Caco-2 (cell line): ENCODE measurements around the gene LRRC73. TPM values are rescaled to one million over a fixed set of nuclear protein-coding genes. Genes with fewer than 3 reads are reported as not detected.
A peak's percentile ranks its signal among the peaks of the same experiment; 100 is the strongest.

Experiments used
- BruUV-seq: library from RNA; stranded (reverse); fragments of 400-500 nt; replicated peaks from 2 replicates; lab custom pipeline; 2021; lab: Mats Ljungman, UMichigan
- CTCF ChIA-PET: fragments of 300-600 bp; sonication (Branson Sonifier 250); formaldehyde crosslinking; loops from one replicate; lab custom pipeline; 2022; ENCODE audit warnings: antibody characterized with exemption; lab: Charles Lee
- POLR2A ChIA-PET: fragments of 300-600 bp; sonication (Branson Sonifier 250); formaldehyde crosslinking; loops from one replicate; lab custom pipeline; 2022; ENCODE audit warnings: antibody characterized with exemption; lab: Charles Lee
- DNase-seq, 2 experiments: peaks; one replicate each; pipeline versions ENCODE4 v3.0.0 to v3.0.0-alpha.2; 2020 to 2022
- H3K27me3 ChIP-seq: replicated peaks from 2 replicates; pipeline ENCODE4 v1.6.0; 2011; ENCODE audit warnings: low read length; ENCODE audit not compliant: control insufficient read depth, insufficient read depth
- H3K36me3 ChIP-seq: 2 replicates; pipeline ENCODE4 v1.5.1; 2011; ENCODE audit warnings: low read length; ENCODE audit not compliant: control insufficient read depth, insufficient read depth
- H3K4me1 ChIP-seq: fragments of 250-450 bp; sonication (Bioruptor Pico); 2 replicates; pipeline ENCODE4 v1.5.1; 2020; ENCODE audit warnings: mild to moderate bottlenecking
- H3K4me3 ChIP-seq: 2 replicates; pipeline ENCODE4 v1.5.1; 2011; ENCODE audit warnings: low read depth, mild to moderate bottlenecking, control low read depth, low read length
- H3K9me3 ChIP-seq: fragments of 250-450 bp; sonication (Bioruptor Pico); 2 replicates; pipeline ENCODE4 v1.5.1; 2020; ENCODE audit warnings: mild to moderate bottlenecking, moderate library complexity
- H3K27ac Mint-ChIP-seq: one replicate; pipeline ENCODE4 v1.8.0; 2022; ENCODE audit warnings: mixed read lengths; ENCODE audit not compliant: unreplicated experiment
- H3K27me3 Mint-ChIP-seq: one replicate; pipeline ENCODE4 v1.8.0; 2022; ENCODE audit warnings: mixed read lengths; ENCODE audit not compliant: insufficient read depth, unreplicated experiment
- H3K36me3 Mint-ChIP-seq: one replicate; pipeline ENCODE4 v1.8.0; 2022; ENCODE audit warnings: mild to moderate bottlenecking, mixed read lengths; ENCODE audit not compliant: insufficient read depth, unreplicated experiment
- H3K4me1 Mint-ChIP-seq: one replicate; pipeline ENCODE4 v1.8.0; 2022; ENCODE audit warnings: low read depth, mixed read lengths; ENCODE audit not compliant: unreplicated experiment
- H3K4me3 Mint-ChIP-seq: one replicate; pipeline ENCODE4 v1.8.0; 2022; ENCODE audit warnings: mild to moderate bottlenecking, moderate library complexity, mixed read lengths; ENCODE audit not compliant: unreplicated experiment
- H3K9me3 Mint-ChIP-seq: one replicate; pipeline ENCODE4 v1.8.0; 2022; ENCODE audit warnings: mixed read lengths; ENCODE audit not compliant: unreplicated experiment
- intact Hi-C: fragments of 100-400 bp; cut with micrococcal nuclease; formaldehyde crosslinking; loops from one replicate; pipeline ENCODE4 v1.10.0; 2022; ENCODE audit not compliant: unreplicated experiment
- total RNA-seq: library from RNA; stranded (reverse); gene quantifications from 2 replicates; pipeline ENCODE4 v1.2.3, GENCODE V29; 2022
- TF ChIP-seq, protein P1 (sequence below), 2 experiments: fragments of 200-600 bp in 1 of 2; IDR thresholded peaks; 1 replicate in 1 of 2; 2 replicates in 1 of 2; pipeline versions ENCODE4 v1.5.1 to v1.8.0; 2011 to 2022; ENCODE audit warnings: antibody characterized with exemption in 1 of 2, control low read depth in 1 of 2, inconsistent platforms in 1 of 2, low read depth in 1 of 2, low read length in 1 of 2, mild to moderate bottlenecking in 1 of 2, moderate library complexity in 1 of 2; ENCODE audit not compliant: insufficient read depth in 1 of 2, severe bottlenecking in 1 of 2, unreplicated experiment in 1 of 2

Gene LRRC73
- total RNA-seq, 1 experiment from 2014 or later = 0.14 TPM

GRCh38 chr6:43521836-43522235, 11.7 kb upstream of the LRRC73 start:
- intact Hi-C loops = no loop called here
- Histone ChIP-seq H3K36me3 (peaks cover 5% of the 10 kb centered on the region), H3K4me3 (no peak overlapping the region), H3K9me3 (no peaks in the 10 kb centered on the region), H3K4me1 (peaks cover 17% of the 10 kb centered on the region), H3K27me3 (no peaks in the 10 kb centered on the region)
- Mint-ChIP-seq H3K9me3 (no peaks in the 10 kb centered on the region), H3K27ac (no peak overlapping the region), H3K27me3 (no peaks in the 10 kb centered on the region), H3K4me3 (no peak overlapping the region), H3K4me1 (peaks cover 9% of the 10 kb centered on the region), H3K36me3 (peaks cover 46% of the 10 kb centered on the region)
- CTCF ChIA-PET = no interaction called here
- no TSS peak for BruUV-seq
- no peak for DNase-seq
- POLR2A ChIA-PET = no interaction called here
- TF ChIP-seq, protein P1, sequence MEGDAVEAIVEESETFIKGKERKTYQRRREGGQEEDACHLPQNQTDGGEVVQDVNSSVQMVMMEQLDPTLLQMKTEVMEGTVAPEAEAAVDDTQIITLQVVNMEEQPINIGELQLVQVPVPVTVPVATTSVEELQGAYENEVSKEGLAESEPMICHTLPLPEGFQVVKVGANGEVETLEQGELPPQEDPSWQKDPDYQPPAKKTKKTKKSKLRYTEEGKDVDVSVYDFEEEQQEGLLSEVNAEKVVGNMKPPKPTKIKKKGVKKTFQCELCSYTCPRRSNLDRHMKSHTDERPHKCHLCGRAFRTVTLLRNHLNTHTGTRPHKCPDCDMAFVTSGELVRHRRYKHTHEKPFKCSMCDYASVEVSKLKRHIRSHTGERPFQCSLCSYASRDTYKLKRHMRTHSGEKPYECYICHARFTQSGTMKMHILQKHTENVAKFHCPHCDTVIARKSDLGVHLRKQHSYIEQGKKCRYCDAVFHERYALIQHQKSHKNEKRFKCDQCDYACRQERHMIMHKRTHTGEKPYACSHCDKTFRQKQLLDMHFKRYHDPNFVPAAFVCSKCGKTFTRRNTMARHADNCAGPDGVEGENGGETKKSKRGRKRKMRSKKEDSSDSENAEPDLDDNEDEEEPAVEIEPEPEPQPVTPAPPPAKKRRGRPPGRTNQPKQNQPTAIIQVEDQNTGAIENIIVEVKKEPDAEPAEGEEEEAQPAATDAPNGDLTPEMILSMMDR (IDR thresholded peaks at IDR 0.05; ENCODE audit: insufficient read depth in 1 of 2, low read depth in 1 of 2, low read length in 1 of 2, severe bottlenecking in 1 of 2, unreplicated experiment in 1 of 2) = no peak

- BruUV-seq = no TSS peak
- intact Hi-C loops = no loop called here
- peaks cover 13% of the 10 kb centered on the region for H3K4me1 Mint-ChIP-seq
- H3K36me3 Mint-ChIP-seq = peaks cover 28% of the 10 kb centered on the region
- no peak overlapping the region for H3K4me3 ChIP-seq
- no peaks in the 10 kb centered on the region for H3K27me3 ChIP-seq
- DNase-seq = no peak
- no peaks in the 10 kb centered on the region for H3K9me3 Mint-ChIP-seq
- H3K9me3 ChIP-seq = no peaks in the 10 kb centered on the region
- no peaks in the 10 kb centered on the region for H3K27me3 Mint-ChIP-seq
- H3K27ac Mint-ChIP-seq = no peak overlapping the region
- H3K36me3 ChIP-seq = peaks cover 6% of the 10 kb centered on the region
- CTCF ChIA-PET = interaction anchor here (0.5 kb wide), 1 partner anchor 65 kb away, joined by 3 read pairs; the partner anchor contains the start of gene DLK2
- H3K4me3 Mint-ChIP-seq = no peak overlapping the region
- H3K4me1 ChIP-seq = peaks cover 17% of the 10 kb centered on the region
- POLR2A ChIA-PET = interaction anchor here (0.6 kb wide), 1 partner anchor 17 kb away, joined by 7 read pairs; no protein-coding TSS in a partner anchor
- TF ChIP-seq, protein P1 (IDR thresholded peaks at IDR 0.05; ENCODE audit: insufficient read depth in 1 of 2, low read depth in 1 of 2, low read length in 1 of 2, severe bottlenecking in 1 of 2, unreplicated experiment in 1 of 2) = no peak
Observed at GRCh38 chr6:43520097-43520496, 10.0 kb upstream of the LRRC73 start.

DNA sequence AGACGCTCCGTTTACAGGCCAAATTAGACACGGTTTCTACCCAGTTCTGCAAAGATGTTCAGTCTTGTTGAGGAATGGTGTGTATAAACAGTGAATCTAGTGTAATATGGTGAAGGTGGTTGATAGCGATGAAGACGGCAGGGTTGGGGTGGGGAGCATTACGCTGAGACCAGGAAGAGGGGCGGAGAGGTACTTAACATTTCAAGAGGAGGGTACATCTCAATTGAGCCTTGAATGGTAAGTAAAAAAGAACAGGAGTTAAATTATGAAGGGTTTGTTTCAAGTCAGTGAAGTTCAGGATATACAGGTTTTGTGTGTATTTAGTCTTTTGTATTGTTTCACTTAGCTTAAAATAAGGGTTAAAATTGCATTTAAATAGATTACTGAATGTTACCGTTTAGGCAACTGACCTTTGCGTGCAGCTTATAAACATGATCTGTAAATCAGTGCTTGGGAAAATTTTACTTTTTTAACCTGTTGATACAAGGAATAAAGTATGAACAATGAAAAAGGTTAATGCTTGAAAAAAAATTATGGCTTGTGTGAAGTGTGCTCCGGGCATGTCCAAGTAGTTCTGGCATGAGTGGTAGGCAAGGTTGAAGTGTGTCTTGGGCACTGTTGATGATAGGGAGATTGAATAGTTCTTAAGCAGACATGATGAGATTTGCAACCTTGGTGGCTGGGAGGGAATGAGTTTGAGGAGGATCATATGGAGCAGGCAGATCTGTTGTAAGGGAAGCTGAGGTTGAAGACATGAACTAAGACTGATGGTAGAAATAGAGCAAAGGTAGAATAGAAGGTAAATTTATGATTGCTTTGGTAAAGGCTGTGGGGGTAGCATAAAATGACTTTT, 7.6 kb upstream of the LRRC73 start:
- POLR2A ChIA-PET = interaction anchor here (1.3 kb wide), 1 partner anchor 8 kb away, joined by 5 read pairs; no protein-coding TSS in a partner anchor
- Mint-ChIP-seq H3K27ac (no peak overlapping the region), H3K4me3 (no peak overlapping the region), H3K9me3 (no peaks in the 10 kb centered on the region), H3K27me3 (no peaks in the 10 kb centered on the region), H3K36me3 (peaks cover 23% of the 10 kb centered on the region), H3K4me1 (peaks cover 6% of the 10 kb centered on the region)
- Histone ChIP-seq H3K4me1 (0 out of 2 replicates have a peak, but pooled peaks cover 7% of the 10 kb centered on the region), H3K36me3 (peaks cover 3% of the 10 kb centered on the region), H3K4me3 (peak overlapping the region; percentile 51), H3K9me3 (no peaks in the 10 kb centered on the region), H3K27me3 (no peaks in the 10 kb centered on the region)
- no peak for DNase-seq
- BruUV-seq = no TSS peak
- TF ChIP-seq, protein P1 (IDR thresholded peaks at IDR 0.05; ENCODE audit: insufficient read depth in 1 of 2, low read depth in 1 of 2, low read length in 1 of 2, severe bottlenecking in 1 of 2, unreplicated experiment in 1 of 2) = no peak
- CTCF ChIA-PET = no interaction called here
- intact Hi-C loops = no loop called here
